HepG2 (cell line): ENCODE data around the gene SYCE3. TPM values are rescaled to one million over a fixed set of nuclear protein-coding genes. Genes with fewer than 3 reads are reported as not detected.

Experiments
- ATAC-seq: fragments of 200-7000 bp; cut with Tn5 transposase; 3 replicates; pipeline ENCODE4 v1.9.1; 2020; ENCODE audit warnings: mild to moderate bottlenecking, moderate library complexity
- BruUV-seq: library from RNA; stranded (reverse); fragments of 400-500 nt; replicated peaks from 2 replicates; lab custom pipeline; 2021; lab: Mats Ljungman, UMichigan
- CTCF ChIA-PET: fragments of 300-600 bp; formaldehyde crosslinking; extraction: SDS; loops from one replicate; lab custom pipeline; 2021; ENCODE audit warnings: low total read pairs, inconsistent platforms, low intra/inter-chr PET ratio; lab: Yijun Ruan, JAX
- POLR2A ChIA-PET: fragments of 350-600 bp; sonication (Branson Sonifier 250); formaldehyde crosslinking; loops from one replicate; lab custom pipeline; 2020; ENCODE audit warnings: antibody characterized with exemption, inconsistent platforms; lab: Yijun Ruan, JAX
- DNase-seq: peaks from one replicate; pipeline ENCODE4 v3.0.0-alpha.2; 2015; ENCODE audit warnings: low spot score
- FAIRE-seq: peaks from 3 replicates; lab custom pipeline; 2011; peaks lifted over from hg19 to GRCh38; lab: Jason Lieb, UNC
- H2AFZ ChIP-seq: one replicate; pipeline ENCODE4 v1.6.1; 2011; ENCODE audit warnings: low read length, inconsistent platforms
- H3K27ac ChIP-seq: fragments of 300-600 bp; 3 replicates; pipeline ENCODE4 v1.8.0; 2011; ENCODE audit warnings: mixed run types, mild to moderate bottlenecking, mixed read lengths, low read length, inconsistent platforms; ENCODE audit not compliant: insufficient read depth; ENCODE audit errors: extremely low read length
- H3K27me3 ChIP-seq, 2 experiments: fragments of 200-600 bp in 1 of 2; 2 replicates in 1 of 2; 3 replicates in 1 of 2; pipeline versions ENCODE4 v1.6.0 to v1.8.0; 2011; ENCODE audit warnings: low read length in 2 of 2, mild to moderate bottlenecking in 2 of 2, moderate library complexity in 2 of 2, inconsistent platforms in 1 of 2; ENCODE audit not compliant: insufficient read depth in 2 of 2, control insufficient read depth in 1 of 2
- H3K36me3 ChIP-seq, 2 experiments: fragments of 200-600 bp in 1 of 2; replicated peaks in 1 of 2; 2 replicates in 1 of 2; 3 replicates in 1 of 2; pipeline versions ENCODE4 v1.5.1 to v1.8.0; 2011; ENCODE audit warnings: low read length in 2 of 2, inconsistent platforms in 1 of 2; ENCODE audit not compliant: insufficient read depth in 2 of 2, control insufficient read depth in 1 of 2
- H3K4me1 ChIP-seq: 2 replicates; pipeline ENCODE4 v1.5.1; 2012; ENCODE audit warnings: low read length, inconsistent platforms; ENCODE audit not compliant: insufficient read depth
- H3K4me2 ChIP-seq: 2 replicates; pipeline ENCODE4 v1.6.0; 2011; ENCODE audit warnings: low read depth, low read length, inconsistent platforms
- H3K4me3 ChIP-seq, 3 experiments: fragments of 200-600 bp in 1 of 3; sonication (generic), shearing (Covaris generic) in 1 of 3; replicated peaks in 1 of 3; 2 replicates each; pipeline ENCODE4 v1.5.1; 2011 to 2016; ENCODE audit warnings: low read length in 3 of 3, inconsistent platforms in 2 of 3, low read depth in 2 of 3, mild to moderate bottlenecking in 2 of 3, control low read depth in 1 of 3, mixed read lengths in 1 of 3; ENCODE audit not compliant: insufficient read depth in 1 of 3
- H3K79me2 ChIP-seq: one replicate; pipeline ENCODE4 v1.6.1; 2011; ENCODE audit warnings: low read length, inconsistent platforms; ENCODE audit not compliant: insufficient read depth
- H3K9ac ChIP-seq: 2 replicates; pipeline ENCODE4 v1.6.0; 2011; ENCODE audit warnings: mild to moderate bottlenecking, low read depth, low read length, inconsistent platforms; ENCODE audit not compliant: insufficient read depth
- H3K9me3 ChIP-seq: 2 replicates; pipeline ENCODE4 v1.5.1; 2012; ENCODE audit warnings: mild to moderate bottlenecking, low read length
- H4K20me1 ChIP-seq: 2 replicates; pipeline ENCODE4 v1.6.0; 2011; ENCODE audit warnings: inconsistent platforms, mild to moderate bottlenecking, low read length, moderate library complexity; ENCODE audit not compliant: insufficient read depth
- AKAP8 ChIP-seq: sonication (generic); formaldehyde crosslinking; IDR thresholded peaks from 2 replicates; pipeline ENCODE4 v1.5.1; 2020; ENCODE audit warnings: mild to moderate bottlenecking, missing genetic modification reagents
- CBX1 ChIP-seq: IDR thresholded peaks from one replicate; pipeline ENCODE4 v1.6.1; 2016; ENCODE audit warnings: antibody characterized with exemption, low read depth
- FOXC1 ChIP-seq: sonication (generic); formaldehyde crosslinking; IDR thresholded peaks from 2 replicates; pipeline ENCODE4 v1.8.0; 2022; ENCODE audit warnings: mild to moderate bottlenecking, missing genetic modification reagents, borderline replicate concordance
- HNRNPK ChIP-seq: fragments of 200-400 bp; formaldehyde crosslinking; IDR thresholded peaks from 2 replicates; pipeline ENCODE4 v1.6.1; 2018; ENCODE audit warnings: low read length, low read depth, moderate library complexity, mild to moderate bottlenecking; ENCODE audit not compliant: poor library complexity, severe bottlenecking
- HOXA3 ChIP-seq: sonication (generic); formaldehyde crosslinking; IDR thresholded peaks from 2 replicates; pipeline ENCODE4 v1.5.0; 2020; ENCODE audit warnings: missing genetic modification reagents
- KAT7 ChIP-seq: IDR thresholded peaks from 2 replicates; pipeline ENCODE4 v1.6.1; 2018; ENCODE audit warnings: borderline replicate concordance, missing compliant biosample characterization
- MED8 ChIP-seq: sonication (generic); formaldehyde crosslinking; IDR thresholded peaks from 2 replicates; pipeline ENCODE4 v1.8.1; 2023; ENCODE audit warnings: mild to moderate bottlenecking, missing genetic modification reagents; ENCODE audit not compliant: insufficient replicate concordance
- NAIF1 ChIP-seq: sonication (generic); formaldehyde crosslinking; IDR thresholded peaks from 2 replicates; pipeline ENCODE4 v1.5.0; 2020; ENCODE audit warnings: mild to moderate bottlenecking, missing genetic modification reagents, borderline replicate concordance
- NFKB2 ChIP-seq: sonication (generic); formaldehyde crosslinking; IDR thresholded peaks from 2 replicates; pipeline ENCODE4 v1.4.0; 2020; ENCODE audit warnings: missing genetic modification reagents, borderline replicate concordance
- NKX3-1 ChIP-seq: sonication (generic); formaldehyde crosslinking; IDR thresholded peaks from 2 replicates; pipeline ENCODE4 v1.5.0; 2020; ENCODE audit warnings: missing genetic modification reagents
- POLR2G ChIP-seq: fragments of 200-400 bp; formaldehyde crosslinking; IDR thresholded peaks from 2 replicates; pipeline ENCODE4 v1.6.1; 2018; ENCODE audit warnings: mild to moderate bottlenecking, low read depth, low read length, moderate library complexity
- RARG ChIP-seq: sonication (generic); formaldehyde crosslinking; IDR thresholded peaks from 2 replicates; pipeline ENCODE4 v1.4.0; 2020; ENCODE audit warnings: low read depth, mild to moderate bottlenecking, missing genetic modification reagents
- RBAK ChIP-seq: sonication (generic); formaldehyde crosslinking; IDR thresholded peaks from 2 replicates; pipeline ENCODE4 v1.5.1; 2020; ENCODE audit warnings: mild to moderate bottlenecking, missing genetic modification reagents
- SNAI1 ChIP-seq: sonication (generic); formaldehyde crosslinking; IDR thresholded peaks from 2 replicates; pipeline ENCODE4 v1.5.0; 2020; ENCODE audit warnings: mild to moderate bottlenecking, missing genetic modification reagents, borderline replicate concordance
- SP4 ChIP-seq: sonication (generic); formaldehyde crosslinking; IDR thresholded peaks from 2 replicates; pipeline ENCODE4 v1.8.1; 2023; ENCODE audit warnings: mild to moderate bottlenecking, missing genetic modification reagents
- ZNF253 ChIP-seq: sonication (generic); formaldehyde crosslinking; IDR thresholded peaks from 2 replicates; pipeline ENCODE4 v1.8.0; 2022; ENCODE audit warnings: mild to moderate bottlenecking, missing genetic modification reagents, borderline replicate concordance
- ZNF501 ChIP-seq: sonication (generic); formaldehyde crosslinking; IDR thresholded peaks from 2 replicates; pipeline ENCODE4 v1.5.1; 2020; ENCODE audit warnings: mild to moderate bottlenecking, moderate library complexity, missing genetic modification reagents
- ZNF598 ChIP-seq: sonication (generic); formaldehyde crosslinking; IDR thresholded peaks from 2 replicates; pipeline ENCODE4 v1.5.1; 2020; ENCODE audit warnings: mild to moderate bottlenecking, missing genetic modification reagents, borderline replicate concordance
- whole genome bisulfite sequencing: methylation state at CpG from one replicate; pipeline ENCODE4 v1.1.6; 2017; ENCODE audit warnings: low lambda C conversion rate; 5-methylcytosine and 5-hydroxymethylcytosine counted together
- in situ Hi-C: cut with HindIII; loops from 2 replicates; pipeline ENCODE4 v1.10.0; 2017; ENCODE audit warnings: low pct_unique_long_range_greater_than_20kb; ENCODE audit not compliant: extremely low pct_ligation_motif_present
- intact Hi-C: fragments of 100-400 bp; cut with micrococcal nuclease; formaldehyde crosslinking; loops from one replicate; pipeline ENCODE4 v1.10.0; 2022; ENCODE audit not compliant: unreplicated experiment
- polyA plus RNA-seq, 8 experiments: library from polyadenylated mRNA; depleted of rRNA in 3 of 8; stranded (reverse) in 7 of 8; unstranded in 1 of 8; fragments of >200 nt; fragmentation: Illumina TruSeq in 4 of 8; extraction: Trizol in 4 of 8; gene quantifications; 2 replicates each; pipeline versions ENCODE4 v1.2.1 to v1.2.3, GENCODE V29; 2011 to 2016; ENCODE audit warnings: low read depth in 4 of 8, missing spikeins in 1 of 8, mixed read lengths in 1 of 8; ENCODE audit not compliant: insufficient read depth in 1 of 8
- total RNA-seq, 5 experiments: library from RNA; depleted of rRNA; stranded (reverse); fragments of >200 nt; fragmentation: Illumina TruSeq; extraction: Trizol; gene quantifications; 2 replicates each; pipeline ENCODE4 v1.2.3, GENCODE V29; 2016; ENCODE audit warnings: low read depth in 1 of 5
- TF ChIP-seq, protein P1 (sequence below): sonication (generic); formaldehyde crosslinking; IDR thresholded peaks from 2 replicates; pipeline ENCODE4 v1.8.0; 2023; ENCODE audit warnings: mild to moderate bottlenecking, missing genetic modification reagents
- TF ChIP-seq, protein P2 (sequence below): sonication (generic); formaldehyde crosslinking; IDR thresholded peaks from 2 replicates; pipeline ENCODE4 v1.4.0; 2020; ENCODE audit warnings: missing genetic modification reagents

SYCE3 gene
- total and polyA plus RNA-seq, 2 of the 13 experiments (the other 11 are each of a cell fraction or from before 2014, with no cell fraction given): not detected

DNA sequence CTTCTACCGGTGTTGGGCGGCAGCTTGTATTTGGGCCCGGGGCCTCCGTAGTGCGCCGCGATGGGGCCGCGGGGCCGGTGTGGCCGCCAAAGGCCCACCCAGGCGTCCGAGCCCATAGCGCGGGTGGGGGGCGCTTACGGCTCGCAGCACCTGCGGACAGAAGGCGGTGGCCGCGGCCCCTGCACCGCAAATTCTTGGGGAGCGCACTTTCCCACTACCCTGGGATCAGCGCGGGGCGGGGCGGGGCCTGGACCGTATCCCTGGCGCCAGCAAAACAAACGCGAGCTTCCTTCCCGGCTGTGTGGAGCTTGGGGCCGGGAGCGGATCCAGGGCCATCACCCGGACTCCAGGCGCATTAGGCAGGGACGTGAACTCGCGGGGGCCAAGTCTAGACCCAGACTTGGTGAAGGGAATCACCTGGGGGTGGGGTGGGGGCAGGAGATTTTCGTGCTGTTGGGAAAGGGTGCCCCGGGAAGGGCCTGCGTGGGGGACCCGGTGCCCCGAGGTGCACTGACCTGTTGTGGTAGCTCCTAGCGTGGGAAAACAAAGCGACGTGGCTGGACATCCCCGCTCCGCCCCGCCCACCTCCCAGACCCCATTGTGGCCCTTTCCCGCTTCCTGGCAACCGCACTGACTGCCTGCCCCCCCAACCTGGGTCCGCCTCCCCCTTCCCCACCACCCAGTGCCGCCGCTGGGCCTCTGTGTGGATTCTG is 30.6 kb downstream of the SYCE3 start (continued):
- TF ChIP-seq, protein P1, sequence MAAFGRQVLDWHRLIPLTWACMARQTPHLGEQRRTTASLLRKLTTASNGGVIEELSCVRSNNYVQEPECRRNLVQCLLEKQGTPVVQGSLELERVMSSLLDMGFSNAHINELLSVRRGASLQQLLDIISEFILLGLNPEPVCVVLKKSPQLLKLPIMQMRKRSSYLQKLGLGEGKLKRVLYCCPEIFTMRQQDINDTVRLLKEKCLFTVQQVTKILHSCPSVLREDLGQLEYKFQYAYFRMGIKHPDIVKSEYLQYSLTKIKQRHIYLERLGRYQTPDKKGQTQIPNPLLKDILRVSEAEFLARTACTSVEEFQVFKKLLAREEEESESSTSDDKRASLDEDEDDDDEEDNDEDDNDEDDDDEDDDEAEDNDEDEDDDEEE (CRISPR knock-in tag): peak; percentile 16; the same call in 1 of the 2 replicates

DNA sequence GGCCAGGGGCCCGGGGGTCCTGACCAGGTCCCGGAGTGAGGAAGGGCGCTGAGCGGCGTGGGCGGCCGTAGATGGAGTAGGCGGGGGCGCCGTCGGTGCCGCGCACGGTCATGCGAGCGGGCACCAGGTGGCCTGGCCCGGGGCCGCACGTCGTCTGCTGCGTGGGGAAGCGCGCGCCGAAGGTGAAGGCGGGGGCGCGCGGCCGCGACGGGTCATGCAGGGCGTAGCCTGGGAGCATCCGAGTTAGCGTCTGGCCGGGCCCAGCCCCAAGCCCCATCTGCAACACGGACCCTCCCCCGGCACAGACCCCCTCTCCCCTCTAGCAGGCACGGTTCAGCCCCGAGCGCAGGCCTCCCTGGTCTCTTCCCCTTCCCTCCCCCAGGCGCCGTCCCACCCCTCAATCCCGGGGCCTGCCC is 31.2 kb downstream of the SYCE3 start:
- Histone ChIP-seq H3K9me3 (no peaks in the 10 kb centered on the region), H2AFZ (no peak overlapping the region), H4K20me1 (no peaks in the 10 kb centered on the region), H3K4me1 (peaks cover 74% of the 10 kb centered on the region), H3K4me2 (peak overlapping the region; percentile 84), H3K4me3 (peak overlapping the region; percentile 58 to 83 (median 74)), H3K27ac (peak overlapping the region; percentile 74), H3K9ac (peak overlapping the region; percentile 73), H3K36me3 (no peaks in the 10 kb centered on the region), H3K79me2 (peaks cover 2% of the 10 kb centered on the region), H3K27me3 (0 out of 5 replicates have a peak, but pooled peaks cover 0 to 6% of the 10 kb centered on the region in 2 experiments)
- FAIRE-seq (no peak), ATAC-seq (peak; percentile 12), DNase-seq (no peak)
- 0% methylated on average over 7 of the region's 44 CpGs for WGBS
- in situ Hi-C loops: loop anchor here (5.0 kb wide), 1 partner anchor 36 kb away; no protein-coding TSS in a partner anchor
- ChIA-PET POLR2A (interaction anchor here (0.8 to 5.9 kb wide), 8 partner anchors 8 to 110 kb away, joined by 3 to 34 read pairs (median 6); partner anchors contain the start of genes KLHDC7B, LMF2, NCAPH2 and SYCE3), CTCF (no interaction called here)
- no TSS peak for BruUV-seq
- intact Hi-C loops: no loop called here
- 0 out of 2 replicates have a peak, but pooled peaks have one; percentile 6 for TF ChIP-seq POLR2G
- TF ChIP-seq HOXA3 (CRISPR knock-in tag): peak; percentile 31; the same call in 1 of the 2 replicates
- TF ChIP-seq RARG: no peak
- no peak for TF ChIP-seq MED8 (CRISPR knock-in tag)
- TF ChIP-seq ZNF253 (CRISPR knock-in tag): no peak
- TF ChIP-seq, protein P2, sequence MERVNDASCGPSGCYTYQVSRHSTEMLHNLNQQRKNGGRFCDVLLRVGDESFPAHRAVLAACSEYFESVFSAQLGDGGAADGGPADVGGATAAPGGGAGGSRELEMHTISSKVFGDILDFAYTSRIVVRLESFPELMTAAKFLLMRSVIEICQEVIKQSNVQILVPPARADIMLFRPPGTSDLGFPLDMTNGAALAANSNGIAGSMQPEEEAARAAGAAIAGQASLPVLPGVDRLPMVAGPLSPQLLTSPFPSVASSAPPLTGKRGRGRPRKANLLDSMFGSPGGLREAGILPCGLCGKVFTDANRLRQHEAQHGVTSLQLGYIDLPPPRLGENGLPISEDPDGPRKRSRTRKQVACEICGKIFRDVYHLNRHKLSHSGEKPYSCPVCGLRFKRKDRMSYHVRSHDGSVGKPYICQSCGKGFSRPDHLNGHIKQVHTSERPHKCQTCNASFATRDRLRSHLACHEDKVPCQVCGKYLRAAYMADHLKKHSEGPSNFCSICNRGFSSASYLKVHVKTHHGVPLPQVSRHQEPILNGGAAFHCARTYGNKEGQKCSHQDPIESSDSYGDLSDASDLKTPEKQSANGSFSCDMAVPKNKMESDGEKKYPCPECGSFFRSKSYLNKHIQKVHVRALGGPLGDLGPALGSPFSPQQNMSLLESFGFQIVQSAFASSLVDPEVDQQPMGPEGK: no peak
- TF ChIP-seq HNRNPK: peak; percentile 70
- no peak for TF ChIP-seq NKX3-1 (CRISPR knock-in tag)
- no peak for TF ChIP-seq RBAK
- 0 out of 2 replicates have a peak, but pooled peaks have one; percentile 2 for TF ChIP-seq NFKB2 (CRISPR knock-in tag)
- no peak; the same call in 1 of the 2 replicates for TF ChIP-seq SP4 (CRISPR knock-in tag)
- TF ChIP-seq KAT7: 0 out of 2 replicates have a peak, but pooled peaks have one; percentile 44
- TF ChIP-seq ZNF501 (CRISPR knock-in tag): peak; percentile 34; the same call in 1 of the 2 replicates
- TF ChIP-seq ZNF598 (CRISPR knock-in tag): no peak
- 0 out of 2 replicates have a peak, but pooled peaks have one; percentile 22 for TF ChIP-seq AKAP8
- TF ChIP-seq SNAI1 (CRISPR knock-in tag): no peak
- TF ChIP-seq CBX1: no peak
- TF ChIP-seq FOXC1 (CRISPR knock-in tag): no peak; the same call in 1 of the 2 replicates
- no peak for TF ChIP-seq NAIF1 (CRISPR knock-in tag)
